HepG2 (cell line): ENCODE data around the gene NCBP2. TPM values are rescaled to one million over a fixed set of nuclear protein-coding genes. Genes with fewer than 3 reads are reported as not detected.

Experiments used
- AGO2 ChIP-seq: fragments of 200-400 bp; formaldehyde crosslinking; optimal IDR thresholded peaks from 2 replicates; pipeline ENCODE3; 2017; ENCODE audit warnings: mild to moderate bottlenecking, low read depth, low read length, moderate library complexity
- BCLAF1 ChIP-seq: fragments of 450-650 bp; IDR thresholded peaks from 2 replicates; pipeline ENCODE4 v1.6.1; 2017; ENCODE audit warnings: mild to moderate bottlenecking
- CENPBD1 ChIP-seq: sonication (generic); formaldehyde crosslinking; IDR thresholded peaks from 2 replicates; pipeline ENCODE4 v1.8.0; 2022; ENCODE audit warnings: missing genetic modification reagents, low read depth, mild to moderate bottlenecking, borderline replicate concordance
- GABPB1 ChIP-seq: IDR thresholded peaks from 2 replicates; pipeline ENCODE4 v1.6.1; 2016; ENCODE audit warnings: mild to moderate bottlenecking, missing genetic modification reagents, moderate library complexity, missing compliant biosample characterization
- HIC2 ChIP-seq: sonication (generic); formaldehyde crosslinking; IDR thresholded peaks from 2 replicates; pipeline ENCODE4 v1.9.0; 2022; ENCODE audit warnings: low read depth, missing genetic modification reagents
- HNF4A ChIP-seq: sonication (generic); formaldehyde crosslinking; IDR thresholded peaks from 2 replicates; pipeline ENCODE4 v1.4.0; 2020; ENCODE audit warnings: missing genetic modification reagents
- MTF2 ChIP-seq: sonication (generic); formaldehyde crosslinking; IDR thresholded peaks from 2 replicates; pipeline ENCODE4 v1.5.0; 2020; ENCODE audit warnings: missing genetic modification reagents, borderline replicate concordance
- MYC ChIP-seq: sonication (generic); formaldehyde crosslinking; IDR thresholded peaks from 2 replicates; pipeline ENCODE4 v1.9.0; 2021; ENCODE audit warnings: missing genetic modification reagents, borderline replicate concordance
- NBN ChIP-seq: fragments of 450-650 bp; conservative IDR thresholded peaks from 2 replicates; pipeline ENCODE4 v1.6.1; 2017
- NFE2 ChIP-seq: sonication (generic); formaldehyde crosslinking; IDR thresholded peaks from 2 replicates; pipeline ENCODE4 v1.4.0; 2020; ENCODE audit warnings: missing genetic modification reagents
- NFYB ChIP-seq: sonication (generic); formaldehyde crosslinking; IDR thresholded peaks from 2 replicates; pipeline ENCODE4 v1.4.0; 2020; ENCODE audit warnings: missing genetic modification reagents
- SALL2 ChIP-seq: sonication (generic); formaldehyde crosslinking; IDR thresholded peaks from 2 replicates; pipeline ENCODE4 v1.8.1; 2023; ENCODE audit warnings: mild to moderate bottlenecking, missing genetic modification reagents, inconsistent platforms
- SOX6 ChIP-seq, 2 experiments: fragments of 450-650 bp in 1 of 2; sonication (generic) in 1 of 2; formaldehyde crosslinking in 1 of 2; IDR thresholded peaks; 2 replicates each; pipeline versions ENCODE4 v1.4.0 to v1.6.1; 2017 to 2020; ENCODE audit warnings: antibody characterized with exemption in 1 of 2, mild to moderate bottlenecking in 1 of 2, missing genetic modification reagents in 1 of 2
- ZBTB2 ChIP-seq: sonication (generic); formaldehyde crosslinking; IDR thresholded peaks from 2 replicates; pipeline ENCODE4 v1.8.0; 2022; ENCODE audit warnings: low read depth, missing genetic modification reagents
- ZFAT ChIP-seq: sonication (generic); formaldehyde crosslinking; conservative IDR thresholded peaks from 2 replicates; pipeline ENCODE4 v1.8.1; 2023; ENCODE audit warnings: missing genetic modification reagents, inconsistent platforms
- ZFP36L2 ChIP-seq: sonication (generic); formaldehyde crosslinking; IDR thresholded peaks from 2 replicates; pipeline ENCODE4 v1.4.0; 2020; ENCODE audit warnings: missing genetic modification reagents
- ZFP90 ChIP-seq: sonication (generic); formaldehyde crosslinking; IDR thresholded peaks from 2 replicates; pipeline ENCODE4 v1.8.0; 2022; ENCODE audit warnings: missing genetic modification reagents, mild to moderate bottlenecking, inconsistent platforms, borderline replicate concordance
- ZMAT3 ChIP-seq: sonication (generic); formaldehyde crosslinking; conservative IDR thresholded peaks from 2 replicates; pipeline ENCODE4 v1.7.0; 2021; ENCODE audit warnings: missing genetic modification reagents
- ZMYM4 ChIP-seq: sonication (generic); formaldehyde crosslinking; IDR thresholded peaks from 2 replicates; pipeline ENCODE4 v1.8.1; 2023; ENCODE audit warnings: mild to moderate bottlenecking, missing genetic modification reagents
- ZNF33B ChIP-seq: sonication (generic); formaldehyde crosslinking; IDR thresholded peaks from 2 replicates; pipeline ENCODE4 v1.5.1; 2020; ENCODE audit warnings: mild to moderate bottlenecking, missing genetic modification reagents
- ZNF652 ChIP-seq: IDR thresholded peaks from 2 replicates; pipeline ENCODE4 v1.6.1; 2016; ENCODE audit warnings: low read depth, borderline replicate concordance
- ZNF75D ChIP-seq: sonication (generic); formaldehyde crosslinking; IDR thresholded peaks from 2 replicates; pipeline ENCODE4 v1.8.1; 2023; ENCODE audit warnings: missing genetic modification reagents, mild to moderate bottlenecking, borderline replicate concordance
- ZSCAN30 ChIP-seq: sonication (generic); formaldehyde crosslinking; IDR thresholded peaks from 2 replicates; pipeline ENCODE4 v1.5.0; 2020; ENCODE audit warnings: mild to moderate bottlenecking, missing genetic modification reagents
- ZZZ3 ChIP-seq: sonication (generic); formaldehyde crosslinking; IDR thresholded peaks from 2 replicates; pipeline ENCODE4 v1.4.0; 2020; ENCODE audit warnings: missing genetic modification reagents, mild to moderate bottlenecking, borderline replicate concordance
- polyA plus RNA-seq, 8 experiments: library from polyadenylated mRNA; depleted of rRNA in 3 of 8; stranded (reverse) in 7 of 8; unstranded in 1 of 8; fragments of >200 nt; fragmentation: Illumina TruSeq in 4 of 8; extraction: Trizol in 4 of 8; gene quantifications; 2 replicates each; pipeline versions ENCODE4 v1.2.1 to v1.2.3, GENCODE V29; 2011 to 2016; ENCODE audit warnings: low read depth in 4 of 8, missing spikeins in 1 of 8, mixed read lengths in 1 of 8; ENCODE audit not compliant: insufficient read depth in 1 of 8
- total RNA-seq, 5 experiments: library from RNA; depleted of rRNA; stranded (reverse); fragments of >200 nt; fragmentation: Illumina TruSeq; extraction: Trizol; gene quantifications; 2 replicates each; pipeline ENCODE4 v1.2.3, GENCODE V29; 2016; ENCODE audit warnings: low read depth in 1 of 5

NCBP2 gene
- total and polyA plus RNA-seq, 2 of the 13 experiments (the other 11 are each of a cell fraction or from before 2014, with no cell fraction given), result 58.7 to 95.5 TPM

- TF ChIP-seq BCLAF1 (no peak), HIC2 (CRISPR knock-in tag) (no peak), ZNF33B (CRISPR knock-in tag) (no peak; the same call in 1 of the 2 replicates), GABPB1 (CRISPR knock-in tag) (peak; percentile 36; the same call in 1 of the 2 replicates), MTF2 (CRISPR knock-in tag) (0 out of 2 replicates have a peak, but pooled peaks have one; percentile 58), ZSCAN30 (CRISPR knock-in tag) (no peak), ZZZ3 (CRISPR knock-in tag) (no peak), SOX6 (IDR thresholded peaks at IDR 0.05) (no peak), SOX6 (CRISPR knock-in tag; IDR thresholded peaks at IDR 0.05) (0 out of 2 replicates have a peak, but pooled peaks have one; percentile 21), HNF4A (no peak), ZMAT3 (no peak), NFE2 (CRISPR knock-in tag) (no peak), ZBTB2 (CRISPR knock-in tag) (no peak), ZNF75D (no peak), ZFAT (no peak), SALL2 (CRISPR knock-in tag) (no peak), ZMYM4 (no peak), NFYB (no peak), ZNF652 (CRISPR knock-in tag) (no peak), CENPBD1 (CRISPR knock-in tag) (no peak), ZFP36L2 (CRISPR knock-in tag) (no peak), MYC (CRISPR knock-in tag) (no peak), NBN (no peak), AGO2 (peak; percentile 76), ZFP90 (CRISPR knock-in tag) (no peak; the same call in 1 of the 2 replicates)
Observed at GRCh38 chr3:196969134-196969659, 26.9 kb upstream of the NCBP2 start (continued).
